Activated CD8-positive, alpha-beta memory T cell treated with anti-CD3 and anti-CD28 coated beads for 1 hour (primary cell): ENCODE measurements around the gene VSIG10.
"Not testable (repeated sequence)": the region's sequence is repeated elsewhere in the genome, so short reads cannot be mapped to it uniquely, and the experiment has no call there.

Experiments
- DNase-seq, 2 donors: peaks; one replicate each; pipeline ENCODE4 v3.0.0-alpha.2; 2020; ENCODE audit warnings: low read depth in 1 of 2; ENCODE audit errors: extremely low read depth in 1 of 2

VSIG10 gene

GRCh38 chr12:118107694-118108093, 3.9 kb upstream of the VSIG10 start:
- DNase-seq: no peak

GRCh38 chr12:118107011-118107410, 3.2 kb upstream of the VSIG10 start:
- DNase-seq: no peak

- DNase-seq: no peak
Observed at GRCh38 chr12:118103201-118103600, 610 bp downstream of the VSIG10 start.

GRCh38 chr12:118102609-118103008, 1.2 kb downstream of the VSIG10 start:
- no peak for DNase-seq

- no peak for DNase-seq
Observed at GRCh38 chr12:118102070-118102469, 1.7 kb downstream of the VSIG10 start.

- DNase-seq: no peak
Observed at GRCh38 chr12:118101051-118101450, 2.8 kb downstream of the VSIG10 start.

GRCh38 chr12:118098911-118099671, 4.7 kb downstream of the VSIG10 start:
- no peak for DNase-seq

- DNase-seq: no peak
Observed at GRCh38 chr12:118098401-118098800, 5.4 kb downstream of the VSIG10 start.

GRCh38 chr12:118094039-118094438, 9.8 kb downstream of the VSIG10 start:
- no peak for DNase-seq

GRCh38 chr12:118089782-118090181, 14.0 kb downstream of the VSIG10 start:
- DNase-seq: no peak

- no peak for DNase-seq
Observed at GRCh38 chr12:118082161-118082560, 21.6 kb downstream of the VSIG10 start.

- DNase-seq: not testable (repeated sequence)
Observed at GRCh38 chr12:118081521-118081920, 22.3 kb downstream of the VSIG10 start.

- no peak for DNase-seq
Observed at GRCh38 chr12:118073768-118074167, 30.0 kb downstream of the VSIG10 start.

GRCh38 chr12:118070650-118071049, 33.2 kb downstream of the VSIG10 start:
- DNase-seq: no peak

GRCh38 chr12:118068445-118068844, 35.4 kb downstream of the VSIG10 start:
- no peak for DNase-seq

- no peak for DNase-seq
Observed at GRCh38 chr12:118065380-118065779, 38.4 kb downstream of the VSIG10 start.

GRCh38 chr12:118064608-118065007, 39.2 kb downstream of the VSIG10 start:
- DNase-seq: no peak

GRCh38 chr12:118063576-118064391, 40.0 kb downstream of the VSIG10 start:
- DNase-seq: no peak

- no peak for DNase-seq
Observed at GRCh38 chr12:118061873-118062843, 41.7 kb downstream of the VSIG10 start.

GRCh38 chr12:118061011-118061872, 42.6 kb downstream of the VSIG10 start, which contains the start of gene WSB2:
Gene WSB2, minus strand, starts transcription at chr12:118061179. Its CDS starts 131 bp downstream, at chr12:118061048.
- peak; percentile 9 to 55 for DNase-seq
